ENCODE results near the gene RGS19. TPM values are rescaled to one million over a fixed set of nuclear protein-coding genes. Genes with fewer than 3 reads are reported as not detected.
"Not testable (repeated sequence)": the region's sequence is repeated elsewhere in the genome, so short reads cannot be mapped to it uniquely, and the experiment has no call there.

RGS19 gene
- polyA plus RNA-seq, 3 donors = 4.9 to 19.9 (median 19.2) TPM

GRCh38 chr20:64099086-64099786 lies 19.9 kb upstream of the RGS19 start:
- no peak overlapping the region for H3K27ac ChIP-seq (ENCODE audit: low read depth, low read length)
- WGBS, 3 donors = 70 to 92% (median 88%) methylated on average over 21 of the region's 21 CpGs

- H3K27ac ChIP-seq (ENCODE audit: low read depth, low read length) = no peak overlapping the region
- 92 to 96% (median 95%) methylated on average over 28 of the region's 28 CpGs for WGBS, 3 donors
Observed at GRCh38 chr20:64098471-64099013, 19.2 kb upstream of the RGS19 start.

- WGBS, 3 donors = 76 to 93% (median 83%) methylated on average over 6 of the region's 6 CpGs
- H3K27ac ChIP-seq (ENCODE audit: low read depth, low read length) = no peak overlapping the region
Observed at GRCh38 chr20:64096535-64096934, 17.2 kb upstream of the RGS19 start.

GRCh38 chr20:64095927-64096326 lies 16.6 kb upstream of the RGS19 start:
- no peak overlapping the region for H3K27ac ChIP-seq (ENCODE audit: low read depth, low read length)
- 81 to 91% (median 87%) methylated on average over 11 of the region's 11 CpGs for WGBS, 3 donors

GRCh38 chr20:64095455-64095854 lies 16.1 kb upstream of the RGS19 start:
- WGBS, 3 donors = 70 to 85% (median 78%) methylated on average over 4 of the region's 4 CpGs

GRCh38 chr20:64093013-64093503 lies 13.7 kb upstream of the RGS19 start:
- no peak overlapping the region for H3K27ac ChIP-seq (ENCODE audit: low read depth, low read length)
- 36 to 71% (median 56%) methylated on average over 9 of the region's 9 CpGs for WGBS, 3 donors

More at GRCh38 chr20:64095455-64095854, 16.1 kb upstream of the RGS19 start:
- H3K27ac ChIP-seq (ENCODE audit: low read depth, low read length) = no peak overlapping the region

- 32 to 65% (median 59%) methylated on average over 27 of the region's 27 CpGs for WGBS, 3 donors
- no peak overlapping the region for H3K27ac ChIP-seq (ENCODE audit: low read depth, low read length)
Observed at GRCh38 chr20:64092258-64093012, 13.1 kb upstream of the RGS19 start.

- WGBS, 3 donors = 20 to 44% (median 26%) methylated on average over 14 to 16 of the region's 16 CpGs
- no peak overlapping the region for H3K27ac ChIP-seq (ENCODE audit: low read depth, low read length)
Observed at GRCh38 chr20:64091770-64092169, 12.5 kb upstream of the RGS19 start.

- WGBS, 3 donors = 72 to 78% (median 76%) methylated on average over 18 to 19 of the region's 19 CpGs
- H3K27ac ChIP-seq (ENCODE audit: low read depth, low read length) = no peak overlapping the region
Observed at GRCh38 chr20:64091340-64091739, 12.0 kb upstream of the RGS19 start.

GRCh38 chr20:64090165-64090564 lies 10.8 kb upstream of the RGS19 start:
- WGBS, 3 donors = 55 to 70% (median 64%) methylated on average over 10 of the region's 10 CpGs
- H3K27ac ChIP-seq (ENCODE audit: low read depth, low read length) = no peak overlapping the region

- not testable (repeated sequence) for H3K27ac ChIP-seq (ENCODE audit: low read depth, low read length)
Observed at GRCh38 chr20:64088586-64088985, 9.3 kb upstream of the RGS19 start.

- not testable (repeated sequence) for H3K27ac ChIP-seq (ENCODE audit: low read depth, low read length)
- WGBS, 3 donors = 91 to 100% (median 98%) methylated on average over 6 of the region's 36 CpGs
Observed at GRCh38 chr20:64087226-64087825, 8.0 kb upstream of the RGS19 start.

GRCh38 chr20:64086801-64087200 lies 7.5 kb upstream of the RGS19 start:
- 89 to 96% (median 95%) methylated on average over 8 of the region's 11 CpGs for WGBS, 3 donors
- H3K27ac ChIP-seq (ENCODE audit: low read depth, low read length) = no peak overlapping the region

- no peak overlapping the region for H3K27ac ChIP-seq (ENCODE audit: low read depth, low read length)
- WGBS, 3 donors = 11 to 20% (median 18%) methylated on average over 19 to 23 of the region's 23 CpGs
Observed at GRCh38 chr20:64084685-64085152, 5.4 kb upstream of the RGS19 start.

- WGBS, 3 donors = 2 to 4% (median 3%) methylated on average over 50 to 86 of the region's 86 CpGs
Observed at GRCh38 chr20:64083804-64084684, 4.7 kb upstream of the RGS19 start, which contains the start of gene LKAAEAR1. Gene LKAAEAR1 (minus strand): TSS chr20:64084398. CDS start chr20:64084219, 179 bp downstream.

GRCh38 chr20:64083378-64083803 lies 4.1 kb upstream of the RGS19 start:
- 0 to 1% (median 0%) methylated on average over 31 to 52 of the region's 52 CpGs for WGBS, 3 donors
- no peak overlapping the region for H3K27ac ChIP-seq (ENCODE audit: low read depth, low read length)

More at GRCh38 chr20:64083804-64084684, 4.7 kb upstream of the RGS19 start, which contains the start of gene LKAAEAR1:
- no peak within 1 kb of the TSS for H3K27ac ChIP-seq (ENCODE audit: low read depth, low read length)

- WGBS, 3 donors = 11 to 25% (median 21%) methylated on average over 11 to 13 of the region's 13 CpGs
- no peak overlapping the region for H3K27ac ChIP-seq (ENCODE audit: low read depth, low read length)
Observed at GRCh38 chr20:64082820-64083377, 3.6 kb upstream of the RGS19 start.
